GM12875 (cell line): ENCODE results near the gene SCG5.
A peak's percentile ranks its signal among the peaks of the same experiment; 100 is the strongest.

Source experiments
- H3K4me3 ChIP-seq: one replicate; pipeline ENCODE4 v1.5.1; 2011; ENCODE audit warnings: low read depth, low read length, control low read depth
- TF ChIP-seq, protein P1 (sequence below): IDR thresholded peaks from 2 replicates; pipeline ENCODE4 v1.5.1; 2011; ENCODE audit warnings: low read depth, mild to moderate bottlenecking, control low read depth, inconsistent platforms, low read length, moderate library complexity, borderline replicate concordance; ENCODE audit not compliant: insufficient read depth

The SCG5 gene

DNA sequence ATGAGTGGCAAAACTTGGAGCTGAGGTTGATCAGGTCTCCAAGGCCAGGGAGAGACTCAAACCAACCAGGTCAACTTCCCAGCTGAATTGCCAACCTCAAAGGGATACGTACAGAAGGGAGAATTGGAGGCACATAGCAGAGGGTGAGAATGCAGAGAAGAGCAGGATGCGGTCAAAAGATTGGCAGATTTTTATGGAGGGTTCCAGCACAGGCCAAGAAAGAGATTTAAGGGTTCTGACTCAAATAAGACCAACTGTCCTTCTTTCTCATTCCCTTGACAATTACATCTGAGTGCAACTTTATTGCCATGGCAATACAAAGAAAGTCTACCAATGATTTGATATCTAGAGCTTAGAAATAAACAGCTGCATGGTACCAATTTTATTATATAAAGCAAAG lies 33.2 kb downstream of the SCG5 start:
- H3K4me3 ChIP-seq, result no peak overlapping the region
- TF ChIP-seq, protein P1, sequence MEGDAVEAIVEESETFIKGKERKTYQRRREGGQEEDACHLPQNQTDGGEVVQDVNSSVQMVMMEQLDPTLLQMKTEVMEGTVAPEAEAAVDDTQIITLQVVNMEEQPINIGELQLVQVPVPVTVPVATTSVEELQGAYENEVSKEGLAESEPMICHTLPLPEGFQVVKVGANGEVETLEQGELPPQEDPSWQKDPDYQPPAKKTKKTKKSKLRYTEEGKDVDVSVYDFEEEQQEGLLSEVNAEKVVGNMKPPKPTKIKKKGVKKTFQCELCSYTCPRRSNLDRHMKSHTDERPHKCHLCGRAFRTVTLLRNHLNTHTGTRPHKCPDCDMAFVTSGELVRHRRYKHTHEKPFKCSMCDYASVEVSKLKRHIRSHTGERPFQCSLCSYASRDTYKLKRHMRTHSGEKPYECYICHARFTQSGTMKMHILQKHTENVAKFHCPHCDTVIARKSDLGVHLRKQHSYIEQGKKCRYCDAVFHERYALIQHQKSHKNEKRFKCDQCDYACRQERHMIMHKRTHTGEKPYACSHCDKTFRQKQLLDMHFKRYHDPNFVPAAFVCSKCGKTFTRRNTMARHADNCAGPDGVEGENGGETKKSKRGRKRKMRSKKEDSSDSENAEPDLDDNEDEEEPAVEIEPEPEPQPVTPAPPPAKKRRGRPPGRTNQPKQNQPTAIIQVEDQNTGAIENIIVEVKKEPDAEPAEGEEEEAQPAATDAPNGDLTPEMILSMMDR, result no peak

DNA sequence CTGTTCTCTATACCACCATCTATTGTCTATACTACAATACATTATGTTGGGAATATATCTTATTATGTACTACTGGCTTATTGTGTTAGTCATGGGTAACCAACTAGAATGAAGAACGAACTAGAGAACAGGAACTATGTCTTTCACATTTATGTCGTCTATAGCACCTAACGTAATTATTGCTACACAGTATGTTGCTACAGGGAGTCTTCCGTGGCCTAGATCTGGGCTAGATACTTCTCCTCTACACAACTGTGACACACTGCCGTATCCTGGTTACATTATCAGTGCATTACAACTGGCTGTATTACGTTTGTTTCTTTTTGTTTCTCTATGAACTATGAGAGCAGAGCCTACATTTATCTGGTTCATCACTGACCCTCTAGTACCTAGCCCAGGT lies 34.0 kb downstream of the SCG5 start:
- TF ChIP-seq, protein P1, result no peak
- H3K4me3 ChIP-seq, result no peak overlapping the region

DNA sequence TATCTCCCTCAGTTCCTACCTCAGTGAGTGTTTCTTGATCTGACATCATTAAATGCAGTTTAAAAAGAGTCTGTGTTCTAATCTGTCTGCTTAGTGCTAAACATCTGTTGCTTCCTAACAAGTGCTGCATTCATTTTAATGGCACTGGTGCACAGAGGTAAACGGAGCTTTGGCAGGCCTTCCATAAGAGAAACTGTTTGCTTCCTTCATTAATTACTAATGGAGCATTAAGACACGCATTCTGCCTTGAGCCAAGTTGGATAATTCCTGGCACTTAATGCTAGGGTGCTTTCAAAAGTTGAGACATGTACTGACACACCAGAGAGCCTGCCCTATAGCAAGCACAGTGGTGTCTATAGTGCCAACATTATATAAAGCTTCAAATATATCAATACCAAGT lies 34.7 kb downstream of the SCG5 start:
- no peak overlapping the region for H3K4me3 ChIP-seq

DNA sequence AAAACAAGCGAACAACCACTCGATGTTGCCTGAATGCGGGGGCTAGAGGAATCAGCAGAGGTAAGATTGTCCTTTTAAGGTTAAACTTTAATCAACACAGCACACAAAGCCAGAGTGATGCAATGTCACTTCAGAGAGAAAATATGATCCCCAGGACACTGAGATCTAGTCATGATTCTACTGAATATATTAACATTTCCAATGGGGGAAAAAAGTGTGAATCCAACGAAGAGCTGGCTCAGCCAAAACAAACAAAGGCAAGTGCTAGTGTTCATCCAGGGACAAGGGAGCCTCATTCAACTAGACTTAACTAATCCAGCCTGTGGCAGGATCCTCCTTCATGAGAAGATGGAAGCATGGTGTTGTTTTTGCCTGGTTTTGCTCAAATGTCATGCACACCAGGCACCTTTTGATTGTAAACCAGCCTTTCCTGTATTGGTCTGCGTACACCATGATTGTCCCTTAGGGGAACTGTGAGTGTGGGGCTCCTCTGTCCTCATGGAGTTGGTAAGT lies 35.8 kb downstream of the SCG5 start:
- H3K4me3 ChIP-seq, result no peak overlapping the region
- TF ChIP-seq, protein P1, result no peak

More for the DNA sequence above, 34.7 kb downstream of the SCG5 start:
- TF ChIP-seq, protein P1, result no peak

DNA sequence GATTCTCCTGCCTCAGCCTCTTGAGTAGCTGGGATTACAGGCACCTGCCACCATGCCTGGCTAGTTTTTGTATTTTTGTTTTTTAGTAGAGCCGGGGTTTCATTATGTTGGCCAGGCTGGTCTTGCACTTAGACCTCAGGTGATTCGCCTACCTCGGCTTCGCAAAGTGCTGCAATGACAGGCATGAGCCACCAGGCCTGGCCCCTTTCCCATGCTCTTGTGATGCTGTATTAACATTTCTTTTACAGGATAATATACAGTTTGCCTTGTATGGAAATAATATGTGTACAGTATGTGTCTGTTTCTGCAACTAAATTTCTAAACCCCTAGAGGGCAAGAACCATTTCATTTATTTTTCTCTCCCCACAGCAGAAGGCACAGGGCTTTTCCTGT lies 37.8 kb downstream of the SCG5 start:
- TF ChIP-seq, protein P1, result peak; percentile 3; the same call in 1 of the 2 replicates
- no peak overlapping the region for H3K4me3 ChIP-seq

DNA sequence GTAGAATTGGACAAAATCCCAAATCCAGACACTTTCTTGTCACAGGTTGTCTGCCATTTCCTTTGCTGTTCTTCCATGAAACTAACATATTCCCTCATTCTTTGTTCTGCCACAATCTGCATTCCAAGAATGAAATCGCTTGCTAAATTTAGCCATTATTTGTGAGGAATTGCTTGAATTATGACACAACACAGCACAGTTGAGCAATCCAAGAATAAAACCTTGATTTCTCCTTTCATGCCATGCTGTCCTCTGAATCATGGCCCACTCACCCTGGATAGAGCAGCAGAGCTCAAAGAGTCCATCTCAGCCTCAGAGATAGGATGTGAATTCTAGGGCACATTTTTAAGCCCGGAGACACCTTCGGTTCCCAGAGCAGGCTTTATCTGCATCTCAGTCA lies 41.1 kb downstream of the SCG5 start:
- H3K4me3 ChIP-seq, result no peak overlapping the region
- TF ChIP-seq, protein P1, result no peak

DNA sequence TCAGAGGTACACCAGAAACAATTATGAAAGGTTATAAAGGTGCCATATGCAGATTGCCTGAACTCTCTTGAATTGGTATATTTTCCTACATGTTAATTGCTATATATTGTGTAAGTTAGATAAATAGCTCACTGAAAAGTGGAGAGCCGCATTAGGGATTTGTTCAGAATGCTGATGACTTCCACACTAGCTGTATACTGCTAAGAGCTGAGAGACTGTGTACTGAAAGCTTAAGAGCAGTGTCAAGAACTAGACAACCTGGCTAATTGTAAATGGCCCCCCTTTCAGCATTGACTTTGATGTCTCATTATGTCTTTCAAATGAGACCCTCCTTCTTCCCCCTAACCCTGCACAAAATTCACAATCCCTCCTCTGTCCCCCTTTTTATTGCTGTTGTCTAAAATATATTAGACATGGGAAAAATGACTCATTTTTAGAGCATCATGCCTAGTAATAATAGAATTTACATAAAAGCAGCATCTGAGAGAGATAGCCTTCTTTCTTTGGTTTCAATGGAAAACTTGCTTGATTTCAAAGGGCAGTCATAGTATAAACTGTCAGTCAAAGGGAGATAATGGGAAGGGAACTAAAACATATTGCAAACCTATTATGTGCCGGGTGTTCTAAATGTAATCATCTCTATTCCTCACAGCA lies 41.6 kb downstream of the SCG5 start:
- H3K4me3 ChIP-seq, result no peak overlapping the region
- TF ChIP-seq, protein P1, result no peak
